GM12874 (cell line): ENCODE measurements around the gene ATRNL1.

Source experiments
- TF ChIP-seq, protein P1 (sequence below): IDR thresholded peaks from 2 replicates; pipeline ENCODE4 v1.5.1; 2011; ENCODE audit warnings: low read depth, mild to moderate bottlenecking, control low read depth, low read length, moderate library complexity; ENCODE audit not compliant: insufficient read depth

ATRNL1 gene

DNA sequence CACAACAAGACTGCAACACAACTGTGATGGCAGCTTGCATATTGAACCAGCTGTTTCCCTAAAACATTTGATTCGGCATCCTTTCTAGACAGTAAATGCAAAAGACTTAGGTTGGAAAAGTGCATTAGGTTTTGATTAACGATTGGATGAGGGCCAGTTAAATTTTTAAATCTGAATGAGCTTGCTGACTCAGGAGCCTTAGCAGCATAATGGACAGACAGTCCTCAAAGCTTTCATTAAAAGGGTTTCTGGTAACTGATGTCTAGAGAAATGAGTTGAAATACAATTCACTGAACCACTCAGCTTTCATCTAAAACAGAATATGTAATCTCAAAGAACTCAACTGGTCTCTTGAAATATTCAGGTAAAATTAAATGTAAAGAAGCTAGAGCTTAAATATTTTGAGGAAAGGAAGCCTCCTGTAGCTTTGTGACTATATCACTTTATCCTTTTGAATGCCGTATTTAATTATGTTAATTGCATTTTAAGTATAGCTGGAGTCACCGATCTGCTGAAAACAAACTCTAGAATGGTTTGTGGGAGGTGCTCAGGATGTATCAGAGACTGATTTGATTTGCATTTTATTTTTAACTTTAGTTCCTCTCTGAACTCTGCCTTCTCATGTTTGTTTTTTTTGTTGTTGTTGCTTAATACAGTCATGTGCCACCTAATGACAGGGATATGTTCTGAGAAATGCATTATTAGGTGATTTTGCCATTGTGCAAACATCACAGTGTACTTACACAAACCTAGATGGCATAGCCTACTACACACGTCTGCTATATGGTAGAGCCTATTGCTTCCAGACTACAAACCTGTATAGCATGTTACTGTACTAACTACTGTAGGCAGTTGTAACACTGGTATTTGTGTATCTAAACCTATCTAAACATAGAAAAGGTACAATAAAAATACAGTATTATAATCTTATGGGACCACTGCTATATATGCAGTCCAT lies 29.2 kb upstream of the ATRNL1 start:
- TF ChIP-seq, protein P1, sequence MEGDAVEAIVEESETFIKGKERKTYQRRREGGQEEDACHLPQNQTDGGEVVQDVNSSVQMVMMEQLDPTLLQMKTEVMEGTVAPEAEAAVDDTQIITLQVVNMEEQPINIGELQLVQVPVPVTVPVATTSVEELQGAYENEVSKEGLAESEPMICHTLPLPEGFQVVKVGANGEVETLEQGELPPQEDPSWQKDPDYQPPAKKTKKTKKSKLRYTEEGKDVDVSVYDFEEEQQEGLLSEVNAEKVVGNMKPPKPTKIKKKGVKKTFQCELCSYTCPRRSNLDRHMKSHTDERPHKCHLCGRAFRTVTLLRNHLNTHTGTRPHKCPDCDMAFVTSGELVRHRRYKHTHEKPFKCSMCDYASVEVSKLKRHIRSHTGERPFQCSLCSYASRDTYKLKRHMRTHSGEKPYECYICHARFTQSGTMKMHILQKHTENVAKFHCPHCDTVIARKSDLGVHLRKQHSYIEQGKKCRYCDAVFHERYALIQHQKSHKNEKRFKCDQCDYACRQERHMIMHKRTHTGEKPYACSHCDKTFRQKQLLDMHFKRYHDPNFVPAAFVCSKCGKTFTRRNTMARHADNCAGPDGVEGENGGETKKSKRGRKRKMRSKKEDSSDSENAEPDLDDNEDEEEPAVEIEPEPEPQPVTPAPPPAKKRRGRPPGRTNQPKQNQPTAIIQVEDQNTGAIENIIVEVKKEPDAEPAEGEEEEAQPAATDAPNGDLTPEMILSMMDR = no peak

DNA sequence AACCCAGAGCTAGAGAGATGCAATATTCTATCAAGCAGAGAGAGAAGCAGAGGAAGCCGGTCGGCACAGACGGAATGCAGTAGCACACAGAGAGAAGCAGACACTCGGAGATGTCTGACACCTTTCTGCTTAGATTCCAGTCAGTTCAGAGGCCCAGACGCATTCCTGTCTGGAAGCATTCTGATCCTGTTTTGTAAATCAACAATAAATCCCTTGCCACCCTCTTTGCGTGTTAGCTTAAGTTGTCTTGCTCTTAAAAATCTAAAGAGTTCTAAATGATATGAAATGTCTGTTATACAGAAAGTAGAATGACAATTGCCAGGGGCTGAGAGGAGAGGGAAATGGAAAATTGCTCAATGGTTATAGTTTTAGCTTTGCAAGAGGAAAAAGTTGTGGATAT lies 27.4 kb upstream of the ATRNL1 start:
- TF ChIP-seq, protein P1 = no peak

DNA sequence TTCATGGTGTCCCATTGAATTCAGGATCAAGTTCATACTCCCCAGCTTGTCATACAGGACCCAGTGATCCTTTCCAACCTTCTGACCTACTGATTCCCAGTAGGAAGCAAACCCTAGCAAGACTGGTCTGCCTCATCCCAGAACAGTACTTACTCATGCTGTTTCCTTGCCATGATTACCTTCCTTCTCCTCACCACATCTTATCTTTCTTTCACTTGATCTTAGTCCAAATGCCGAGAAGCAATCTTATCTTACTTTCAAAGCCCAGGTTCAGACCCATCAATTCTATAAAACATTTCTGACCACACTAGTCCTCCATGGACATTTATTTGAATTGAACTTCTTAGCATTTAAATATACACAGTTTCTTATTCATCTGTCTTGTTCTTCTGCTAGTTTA lies 26.6 kb upstream of the ATRNL1 start:
- TF ChIP-seq, protein P1 = no peak

DNA sequence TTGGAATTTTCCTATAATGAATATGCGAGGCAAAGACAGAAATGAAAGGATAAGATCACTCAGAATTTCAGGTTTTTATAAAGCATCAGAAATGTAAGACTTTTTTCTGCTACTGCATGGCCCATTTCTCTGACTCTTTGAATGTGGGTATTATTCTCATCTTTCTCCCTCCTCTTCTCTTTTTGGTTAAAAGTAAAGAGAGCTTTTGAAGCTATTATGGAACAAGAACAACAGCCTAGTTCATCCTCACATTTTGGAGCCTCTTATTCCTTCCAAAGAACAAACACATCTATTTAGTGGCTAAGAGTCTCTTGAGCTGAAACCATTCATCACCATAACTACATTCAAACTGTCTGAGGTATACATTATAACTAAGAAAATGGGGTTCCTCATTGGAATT lies 19.4 kb upstream of the ATRNL1 start:
- TF ChIP-seq, protein P1 = no peak

DNA sequence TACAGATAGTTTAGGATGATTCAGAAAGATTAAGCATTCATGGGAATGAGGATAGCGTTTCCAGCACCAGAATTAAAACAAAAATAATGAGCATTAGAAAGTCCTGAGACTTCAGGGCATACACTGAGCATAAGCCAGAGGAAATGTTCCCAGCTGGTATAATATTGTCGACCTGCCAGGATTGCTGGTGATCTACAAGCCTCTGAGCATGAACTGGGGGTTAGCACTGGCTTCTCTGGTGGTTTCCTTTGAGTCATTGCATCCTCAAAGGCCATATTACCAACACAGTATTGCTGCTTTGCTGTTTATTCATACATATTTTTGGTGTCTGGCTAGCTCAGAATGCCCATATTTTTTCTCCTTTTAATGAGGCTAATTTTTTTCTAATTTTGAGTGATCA lies 10.7 kb upstream of the ATRNL1 start:
- TF ChIP-seq, protein P1 = no peak

DNA sequence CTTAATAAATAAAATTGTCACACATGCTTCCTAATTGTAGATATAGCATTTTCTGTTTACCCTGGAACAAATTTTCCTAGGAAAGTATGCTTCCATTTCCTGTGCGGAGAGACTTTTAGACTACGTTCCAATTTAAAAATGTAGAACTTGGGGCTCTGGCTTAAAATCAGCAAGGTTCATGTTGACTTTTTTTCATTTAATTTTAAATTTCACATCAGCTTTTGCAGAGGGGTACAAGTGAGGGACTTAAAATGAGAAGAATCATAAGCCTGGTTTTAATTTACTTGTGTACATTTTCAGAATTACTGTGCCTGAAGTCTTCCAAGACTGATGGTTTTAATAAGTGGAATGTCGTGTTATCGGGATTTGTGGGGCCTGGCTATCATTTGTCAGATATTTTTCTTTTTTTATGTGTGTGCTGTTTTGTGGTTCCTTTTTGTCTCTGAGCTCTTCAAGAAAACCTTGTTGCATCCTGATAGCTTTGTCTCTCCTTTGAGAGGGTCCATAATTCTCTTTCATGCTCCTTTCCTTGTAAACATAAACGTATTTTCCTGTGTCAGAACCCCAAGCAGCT lies 8.8 kb upstream of the ATRNL1 start:
- TF ChIP-seq, protein P1 = no peak

DNA sequence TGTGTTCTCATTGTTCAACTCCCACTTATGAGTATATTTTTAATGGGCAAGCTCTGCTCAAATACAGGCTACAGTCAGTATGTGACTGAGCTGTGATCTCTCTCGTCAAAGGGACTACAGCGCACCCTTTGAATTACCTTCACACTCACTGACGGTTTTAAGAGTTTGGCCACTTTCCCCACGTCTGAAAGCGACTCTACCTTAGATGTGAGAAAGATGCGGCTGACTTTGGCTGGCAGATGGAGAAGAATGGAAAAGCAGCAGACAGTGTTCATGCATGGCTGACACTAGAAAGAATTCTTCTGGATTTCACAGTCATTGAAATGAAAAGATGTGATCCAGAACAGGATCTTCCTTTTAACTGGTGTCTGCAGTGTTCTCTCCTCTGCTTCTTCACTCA lies 2.0 kb upstream of the ATRNL1 start:
- TF ChIP-seq, protein P1 = no peak
